WTC11 (cell line): ENCODE results near the gene RDH11. TPM values are rescaled to one million over a fixed set of nuclear protein-coding genes. Genes with fewer than 3 reads are reported as not detected.

Source experiments
- ATAC-seq: fragments of 200-7000 bp; cut with Tn5 transposase; 2 replicates; pipeline ENCODE4 v1.10.0; 2021; ENCODE audit warnings: mild to moderate bottlenecking, moderate library complexity
- CTCF ChIA-PET: fragments of 300-600 bp; sonication (Branson Sonifier 250); formaldehyde crosslinking; loops from one replicate; lab custom pipeline; 2021; ENCODE audit warnings: antibody characterized with exemption; lab: Charles Lee
- POLR2A ChIA-PET: fragments of 350-600 bp; sonication (Branson Sonifier 250); formaldehyde crosslinking; loops from one replicate; lab custom pipeline; 2021; ENCODE audit warnings: antibody characterized with exemption; lab: Charles Lee
- DNase-seq: peaks from one replicate; pipeline ENCODE4 v3.0.0; 2021; ENCODE audit warnings: low spot score
- H3K27ac Mint-ChIP-seq: 2 replicates; pipeline ENCODE4 v1.8.0; 2021; ENCODE audit warnings: mixed read lengths
- H3K27me3 Mint-ChIP-seq: 2 replicates; pipeline ENCODE4 v1.8.0; 2021; ENCODE audit warnings: low read depth, mild to moderate bottlenecking, moderate library complexity, mixed read lengths
- H3K36me3 Mint-ChIP-seq: 2 replicates; pipeline ENCODE4 v1.8.0; 2021; ENCODE audit warnings: mixed read lengths
- H3K4me1 Mint-ChIP-seq: 2 replicates; pipeline ENCODE4 v1.8.0; 2022; ENCODE audit warnings: mixed read lengths
- H3K4me3 Mint-ChIP-seq: 2 replicates; pipeline ENCODE4 v1.8.0; 2021; ENCODE audit warnings: mild to moderate bottlenecking, moderate library complexity, mixed read lengths
- H3K9me3 Mint-ChIP-seq: 2 replicates; pipeline ENCODE4 v1.8.0; 2021; ENCODE audit warnings: mixed read lengths
- ARID4B ChIP-seq: sonication (generic); formaldehyde crosslinking; IDR thresholded peaks from 2 replicates; pipeline ENCODE4 v1.8.0; 2023; ENCODE audit warnings: missing genetic modification reagents, mild to moderate bottlenecking, borderline replicate concordance
- ATF6 ChIP-seq: sonication (generic); formaldehyde crosslinking; IDR thresholded peaks from 2 replicates; pipeline ENCODE4 v1.8.1; 2023; ENCODE audit warnings: mild to moderate bottlenecking, missing genetic modification reagents
- CREM ChIP-seq: sonication (generic); formaldehyde crosslinking; IDR thresholded peaks from 2 replicates; pipeline ENCODE4 v1.8.1; 2022; ENCODE audit warnings: mild to moderate bottlenecking, missing genetic modification reagents, moderate library complexity
- E2F1 ChIP-seq: sonication (generic); formaldehyde crosslinking; IDR thresholded peaks from 2 replicates; pipeline ENCODE4 v1.8.0; 2022; ENCODE audit warnings: mild to moderate bottlenecking, missing genetic modification reagents
- GABPB1 ChIP-seq: sonication (generic); formaldehyde crosslinking; IDR thresholded peaks from 2 replicates; pipeline ENCODE4 v1.8.1; 2023; ENCODE audit warnings: mild to moderate bottlenecking, missing genetic modification reagents
- GTF2I ChIP-seq: fragments of 250-450 bp; sonication (Bioruptor Pico); conservative IDR thresholded peaks from 2 replicates; pipeline ENCODE4 v1.4.0; 2021; ENCODE audit warnings: mild to moderate bottlenecking
- NFE2L1 ChIP-seq: sonication (generic); formaldehyde crosslinking; IDR thresholded peaks from 2 replicates; pipeline ENCODE4 v1.8.1; 2023; ENCODE audit warnings: missing genetic modification reagents
- PREB ChIP-seq: sonication (generic); formaldehyde crosslinking; IDR thresholded peaks from 2 replicates; pipeline ENCODE4 v1.8.1; 2022; ENCODE audit warnings: mild to moderate bottlenecking, missing genetic modification reagents, moderate library complexity, borderline replicate concordance
- PRRX2 ChIP-seq: fragments of 250-450 bp; sonication (Bioruptor Pico); IDR thresholded peaks from 2 replicates; pipeline ENCODE4 v1.8.0; 2021; ENCODE audit warnings: mild to moderate bottlenecking
- TCF7 ChIP-seq: sonication (generic); formaldehyde crosslinking; IDR thresholded peaks from 2 replicates; pipeline ENCODE4 v1.8.0; 2022; ENCODE audit warnings: mild to moderate bottlenecking, low read depth, missing genetic modification reagents, moderate library complexity
- TEAD1 ChIP-seq: sonication (generic); formaldehyde crosslinking; IDR thresholded peaks from 2 replicates; pipeline ENCODE4 v1.8.0; 2022; ENCODE audit warnings: mild to moderate bottlenecking, missing genetic modification reagents
- ZNF121 ChIP-seq: sonication (generic); formaldehyde crosslinking; IDR thresholded peaks from 2 replicates; pipeline ENCODE4 v1.8.0; 2023; ENCODE audit warnings: missing genetic modification reagents
- ZNF281 ChIP-seq: sonication (generic); formaldehyde crosslinking; IDR thresholded peaks from 2 replicates; pipeline ENCODE4 v1.8.0; 2023; ENCODE audit warnings: mild to moderate bottlenecking, missing genetic modification reagents
- ZNF396 ChIP-seq: fragments of 250-450 bp; sonication (Bioruptor Pico); IDR thresholded peaks from 2 replicates; pipeline ENCODE4 v1.8.0; 2021; ENCODE audit warnings: mild to moderate bottlenecking, moderate library complexity, borderline replicate concordance
- total RNA-seq: library from RNA; stranded (reverse); gene quantifications from 3 replicates; pipeline ENCODE4 v1.2.3, GENCODE V29; 2021
- TF ChIP-seq, protein P1 (sequence below): sonication (generic); formaldehyde crosslinking; IDR thresholded peaks from 2 replicates; pipeline ENCODE4 v1.8.0; 2022; ENCODE audit warnings: missing genetic modification reagents
- TF ChIP-seq, protein P2 (sequence below): fragments of 250-450 bp; sonication (Bioruptor Pico); IDR thresholded peaks from 2 replicates; pipeline ENCODE4 v1.8.0; 2021; ENCODE audit warnings: mild to moderate bottlenecking
- TF ChIP-seq, protein P3 (sequence below): fragments of 250-450 bp; sonication (Bioruptor Pico); IDR thresholded peaks from 2 replicates; pipeline ENCODE4 v1.9.0; 2021; ENCODE audit warnings: mild to moderate bottlenecking
- TF ChIP-seq, protein P4 (sequence below): sonication (generic); formaldehyde crosslinking; IDR thresholded peaks from 2 replicates; pipeline ENCODE4 v1.8.1; 2023; ENCODE audit warnings: mild to moderate bottlenecking, missing genetic modification reagents

RDH11 gene
- total RNA-seq, 1 experiment from 2014 or later = 103 TPM

GRCh38 chr14:67643713-67644112 lies 51.9 kb downstream of the RDH11 start:
- ATAC-seq (no peak), DNase-seq (no peak)
- no peaks in the 10 kb centered on the region for H3K27me3 Mint-ChIP-seq
- H3K9me3 Mint-ChIP-seq = no peaks in the 10 kb centered on the region
- ChIA-PET CTCF (interaction anchor here (0.6 to 2.2 kb wide), 5 partner anchors 24 to 223 kb away, joined by 3 to 7 read pairs (median 3); partner anchors contain the start of genes ARG2 and PIGH), POLR2A (interaction anchor here (0.6 to 0.7 kb wide), 2 partner anchors 12 to 31 kb away, joined by 6 to 7 read pairs; no protein-coding TSS in a partner anchor)
- H3K4me3 Mint-ChIP-seq = no peak overlapping the region
- no peak overlapping the region for H3K27ac Mint-ChIP-seq
- no peaks in the 10 kb centered on the region for H3K4me1 Mint-ChIP-seq
- H3K36me3 Mint-ChIP-seq = peaks cover 15% of the 10 kb centered on the region
- TF ChIP-seq PRRX2 (CRISPR knock-in tag) (no peak), PREB (CRISPR knock-in tag) (no peak), ARID4B (CRISPR knock-in tag) (no peak), ZNF281 (CRISPR knock-in tag) (no peak), ZNF396 (no peak), ZNF121 (CRISPR knock-in tag) (no peak), GABPB1 (no peak), TEAD1 (CRISPR knock-in tag) (no peak), NFE2L1 (no peak), CREM (CRISPR knock-in tag) (no peak), GTF2I (CRISPR knock-in tag) (no peak), TCF7 (CRISPR knock-in tag) (no peak), ATF6 (no peak), E2F1 (CRISPR knock-in tag) (no peak)
- TF ChIP-seq, protein P1, sequence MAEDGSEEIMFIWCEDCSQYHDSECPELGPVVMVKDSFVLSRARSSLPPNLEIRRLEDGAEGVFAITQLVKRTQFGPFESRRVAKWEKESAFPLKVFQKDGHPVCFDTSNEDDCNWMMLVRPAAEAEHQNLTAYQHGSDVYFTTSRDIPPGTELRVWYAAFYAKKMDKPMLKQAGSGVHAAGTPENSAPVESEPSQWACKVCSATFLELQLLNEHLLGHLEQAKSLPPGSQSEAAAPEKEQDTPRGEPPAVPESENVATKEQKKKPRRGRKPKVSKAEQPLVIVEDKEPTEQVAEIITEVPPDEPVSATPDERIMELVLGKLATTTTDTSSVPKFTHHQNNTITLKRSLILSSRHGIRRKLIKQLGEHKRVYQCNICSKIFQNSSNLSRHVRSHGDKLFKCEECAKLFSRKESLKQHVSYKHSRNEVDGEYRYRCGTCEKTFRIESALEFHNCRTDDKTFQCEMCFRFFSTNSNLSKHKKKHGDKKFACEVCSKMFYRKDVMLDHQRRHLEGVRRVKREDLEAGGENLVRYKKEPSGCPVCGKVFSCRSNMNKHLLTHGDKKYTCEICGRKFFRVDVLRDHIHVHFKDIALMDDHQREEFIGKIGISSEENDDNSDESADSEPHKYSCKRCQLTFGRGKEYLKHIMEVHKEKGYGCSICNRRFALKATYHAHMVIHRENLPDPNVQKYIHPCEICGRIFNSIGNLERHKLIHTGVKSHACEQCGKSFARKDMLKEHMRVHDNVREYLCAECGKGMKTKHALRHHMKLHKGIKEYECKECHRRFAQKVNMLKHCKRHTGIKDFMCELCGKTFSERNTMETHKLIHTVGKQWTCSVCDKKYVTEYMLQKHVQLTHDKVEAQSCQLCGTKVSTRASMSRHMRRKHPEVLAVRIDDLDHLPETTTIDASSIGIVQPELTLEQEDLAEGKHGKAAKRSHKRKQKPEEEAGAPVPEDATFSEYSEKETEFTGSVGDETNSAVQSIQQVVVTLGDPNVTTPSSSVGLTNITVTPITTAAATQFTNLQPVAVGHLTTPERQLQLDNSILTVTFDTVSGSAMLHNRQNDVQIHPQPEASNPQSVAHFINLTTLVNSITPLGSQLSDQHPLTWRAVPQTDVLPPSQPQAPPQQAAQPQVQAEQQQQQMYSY (CRISPR knock-in tag) = no peak
- TF ChIP-seq, protein P2, sequence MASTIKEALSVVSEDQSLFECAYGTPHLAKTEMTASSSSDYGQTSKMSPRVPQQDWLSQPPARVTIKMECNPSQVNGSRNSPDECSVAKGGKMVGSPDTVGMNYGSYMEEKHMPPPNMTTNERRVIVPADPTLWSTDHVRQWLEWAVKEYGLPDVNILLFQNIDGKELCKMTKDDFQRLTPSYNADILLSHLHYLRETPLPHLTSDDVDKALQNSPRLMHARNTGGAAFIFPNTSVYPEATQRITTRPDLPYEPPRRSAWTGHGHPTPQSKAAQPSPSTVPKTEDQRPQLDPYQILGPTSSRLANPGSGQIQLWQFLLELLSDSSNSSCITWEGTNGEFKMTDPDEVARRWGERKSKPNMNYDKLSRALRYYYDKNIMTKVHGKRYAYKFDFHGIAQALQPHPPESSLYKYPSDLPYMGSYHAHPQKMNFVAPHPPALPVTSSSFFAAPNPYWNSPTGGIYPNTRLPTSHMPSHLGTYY (CRISPR knock-in tag) = no peak
- TF ChIP-seq, protein P3, sequence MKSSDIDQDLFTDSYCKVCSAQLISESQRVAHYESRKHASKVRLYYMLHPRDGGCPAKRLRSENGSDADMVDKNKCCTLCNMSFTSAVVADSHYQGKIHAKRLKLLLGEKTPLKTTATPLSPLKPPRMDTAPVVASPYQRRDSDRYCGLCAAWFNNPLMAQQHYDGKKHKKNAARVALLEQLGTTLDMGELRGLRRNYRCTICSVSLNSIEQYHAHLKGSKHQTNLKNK (CRISPR knock-in tag) = no peak
- TF ChIP-seq, protein P4, sequence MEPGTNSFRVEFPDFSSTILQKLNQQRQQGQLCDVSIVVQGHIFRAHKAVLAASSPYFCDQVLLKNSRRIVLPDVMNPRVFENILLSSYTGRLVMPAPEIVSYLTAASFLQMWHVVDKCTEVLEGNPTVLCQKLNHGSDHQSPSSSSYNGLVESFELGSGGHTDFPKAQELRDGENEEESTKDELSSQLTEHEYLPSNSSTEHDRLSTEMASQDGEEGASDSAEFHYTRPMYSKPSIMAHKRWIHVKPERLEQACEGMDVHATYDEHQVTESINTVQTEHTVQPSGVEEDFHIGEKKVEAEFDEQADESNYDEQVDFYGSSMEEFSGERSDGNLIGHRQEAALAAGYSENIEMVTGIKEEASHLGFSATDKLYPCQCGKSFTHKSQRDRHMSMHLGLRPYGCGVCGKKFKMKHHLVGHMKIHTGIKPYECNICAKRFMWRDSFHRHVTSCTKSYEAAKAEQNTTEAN (CRISPR knock-in tag) = no peak
